HepG2 (cell line): ENCODE data around the gene FYB2. TPM values are rescaled to one million over a fixed set of nuclear protein-coding genes. Genes with fewer than 3 reads are reported as not detected.

ENCODE experiments used
- BATF2 ChIP-seq: sonication (generic); formaldehyde crosslinking; IDR thresholded peaks from 2 replicates; pipeline ENCODE4 v1.8.0; 2022; ENCODE audit warnings: mild to moderate bottlenecking, missing genetic modification reagents, moderate library complexity
- SSRP1 ChIP-seq: IDR thresholded peaks from 2 replicates; pipeline ENCODE4 v1.6.1; 2016; ENCODE audit warnings: control low read depth
- TCF12 ChIP-seq, 2 experiments: fragments of 450-650 bp in 1 of 2; sonication (generic) in 1 of 2; formaldehyde crosslinking in 1 of 2; IDR thresholded peaks; 2 replicates each; pipeline versions ENCODE4 v1.6.1 to v1.8.0; 2017 to 2022; ENCODE audit warnings: antibody characterized with exemption in 1 of 2, mild to moderate bottlenecking in 1 of 2, missing genetic modification reagents in 1 of 2, moderate library complexity in 1 of 2
- ZBTB14 ChIP-seq: sonication (generic); formaldehyde crosslinking; IDR thresholded peaks from 2 replicates; pipeline ENCODE4 v1.4.0; 2020; ENCODE audit warnings: missing genetic modification reagents
- ZFYVE20 ChIP-seq: sonication (generic); formaldehyde crosslinking; IDR thresholded peaks from 2 replicates; pipeline ENCODE4 v1.8.0; 2023; ENCODE audit warnings: low read depth, mild to moderate bottlenecking, moderate library complexity, missing genetic modification reagents, borderline replicate concordance
- ZNF326 ChIP-seq: sonication (generic); formaldehyde crosslinking; IDR thresholded peaks from 2 replicates; pipeline ENCODE4 v1.4.0; 2020; ENCODE audit warnings: missing genetic modification reagents, borderline replicate concordance
- ZNF569 ChIP-seq: sonication (generic); formaldehyde crosslinking; IDR thresholded peaks from 2 replicates; pipeline ENCODE4 v1.5.0; 2020; ENCODE audit warnings: mild to moderate bottlenecking, missing genetic modification reagents, moderate library complexity, borderline replicate concordance
- ZNF746 ChIP-seq: sonication (generic); formaldehyde crosslinking; IDR thresholded peaks from 2 replicates; pipeline ENCODE4 v1.8.0; 2022; ENCODE audit warnings: mild to moderate bottlenecking, missing genetic modification reagents
- polyA plus RNA-seq, 8 experiments: library from polyadenylated mRNA; depleted of rRNA in 3 of 8; stranded (reverse) in 7 of 8; unstranded in 1 of 8; fragments of >200 nt; fragmentation: Illumina TruSeq in 4 of 8; extraction: Trizol in 4 of 8; gene quantifications; 2 replicates each; pipeline versions ENCODE4 v1.2.1 to v1.2.3, GENCODE V29; 2011 to 2016; ENCODE audit warnings: low read depth in 4 of 8, missing spikeins in 1 of 8, mixed read lengths in 1 of 8; ENCODE audit not compliant: insufficient read depth in 1 of 8
- total RNA-seq, 5 experiments: library from RNA; depleted of rRNA; stranded (reverse); fragments of >200 nt; fragmentation: Illumina TruSeq; extraction: Trizol; gene quantifications; 2 replicates each; pipeline ENCODE4 v1.2.3, GENCODE V29; 2016; ENCODE audit warnings: low read depth in 1 of 5
- TF ChIP-seq, protein P1 (sequence below): sonication (generic); formaldehyde crosslinking; IDR thresholded peaks from 2 replicates; pipeline ENCODE4 v1.4.0; 2020; ENCODE audit warnings: missing genetic modification reagents, borderline replicate concordance
- TF ChIP-seq, protein P2 (sequence below): sonication (generic); formaldehyde crosslinking; IDR thresholded peaks from 2 replicates; pipeline ENCODE4 v1.5.0; 2020; ENCODE audit warnings: missing genetic modification reagents

The FYB2 gene
- total and polyA plus RNA-seq, 2 of the 13 experiments (the other 11 are each of a cell fraction or from before 2014, with no cell fraction given) = 1.2 to 2.7 TPM

- TF ChIP-seq ZNF326 = no peak
- TF ChIP-seq, protein P1, sequence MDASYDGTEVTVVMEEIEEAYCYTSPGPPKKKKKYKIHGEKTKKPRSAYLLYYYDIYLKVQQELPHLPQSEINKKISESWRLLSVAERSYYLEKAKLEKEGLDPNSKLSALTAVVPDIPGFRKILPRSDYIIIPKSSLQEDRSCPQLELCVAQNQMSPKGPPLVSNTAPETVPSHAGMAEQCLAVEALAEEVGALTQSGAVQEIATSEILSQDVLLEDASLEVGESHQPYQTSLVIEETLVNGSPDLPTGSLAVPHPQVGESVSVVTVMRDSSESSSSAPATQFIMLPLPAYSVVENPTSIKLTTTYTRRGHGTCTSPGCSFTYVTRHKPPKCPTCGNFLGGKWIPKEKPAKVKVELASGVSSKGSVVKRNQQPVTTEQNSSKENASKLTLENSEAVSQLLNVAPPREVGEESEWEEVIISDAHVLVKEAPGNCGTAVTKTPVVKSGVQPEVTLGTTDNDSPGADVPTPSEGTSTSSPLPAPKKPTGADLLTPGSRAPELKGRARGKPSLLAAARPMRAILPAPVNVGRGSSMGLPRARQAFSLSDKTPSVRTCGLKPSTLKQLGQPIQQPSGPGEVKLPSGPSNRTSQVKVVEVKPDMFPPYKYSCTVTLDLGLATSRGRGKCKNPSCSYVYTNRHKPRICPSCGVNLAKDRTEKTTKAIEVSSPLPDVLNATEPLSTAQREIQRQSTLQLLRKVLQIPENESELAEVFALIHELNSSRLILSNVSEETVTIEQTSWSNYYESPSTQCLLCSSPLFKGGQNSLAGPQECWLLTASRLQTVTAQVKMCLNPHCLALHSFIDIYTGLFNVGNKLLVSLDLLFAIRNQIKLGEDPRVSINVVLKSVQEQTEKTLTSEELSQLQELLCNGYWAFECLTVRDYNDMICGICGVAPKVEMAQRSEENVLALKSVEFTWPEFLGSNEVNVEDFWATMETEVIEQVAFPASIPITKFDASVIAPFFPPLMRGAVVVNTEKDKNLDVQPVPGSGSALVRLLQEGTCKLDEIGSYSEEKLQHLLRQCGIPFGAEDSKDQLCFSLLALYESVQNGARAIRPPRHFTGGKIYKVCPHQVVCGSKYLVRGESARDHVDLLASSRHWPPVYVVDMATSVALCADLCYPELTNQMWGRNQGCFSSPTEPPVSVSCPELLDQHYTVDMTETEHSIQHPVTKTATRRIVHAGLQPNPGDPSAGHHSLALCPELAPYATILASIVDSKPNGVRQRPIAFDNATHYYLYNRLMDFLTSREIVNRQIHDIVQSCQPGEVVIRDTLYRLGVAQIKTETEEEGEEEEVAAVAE (CRISPR knock-in tag) = no peak
- TF ChIP-seq, protein P2, sequence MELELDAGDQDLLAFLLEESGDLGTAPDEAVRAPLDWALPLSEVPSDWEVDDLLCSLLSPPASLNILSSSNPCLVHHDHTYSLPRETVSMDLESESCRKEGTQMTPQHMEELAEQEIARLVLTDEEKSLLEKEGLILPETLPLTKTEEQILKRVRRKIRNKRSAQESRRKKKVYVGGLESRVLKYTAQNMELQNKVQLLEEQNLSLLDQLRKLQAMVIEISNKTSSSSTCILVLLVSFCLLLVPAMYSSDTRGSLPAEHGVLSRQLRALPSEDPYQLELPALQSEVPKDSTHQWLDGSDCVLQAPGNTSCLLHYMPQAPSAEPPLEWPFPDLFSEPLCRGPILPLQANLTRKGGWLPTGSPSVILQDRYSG (CRISPR knock-in tag) = no peak
- no peak for TF ChIP-seq SSRP1 (CRISPR knock-in tag)
- TF ChIP-seq TCF12 (IDR thresholded peaks at IDR 0.05) = no peak
- TF ChIP-seq TCF12 (CRISPR knock-in tag; IDR thresholded peaks at IDR 0.05) = no peak
- no peak for TF ChIP-seq BATF2 (CRISPR knock-in tag)
- TF ChIP-seq ZNF746 (CRISPR knock-in tag) = no peak
- no peak for TF ChIP-seq ZBTB14 (CRISPR knock-in tag)
- TF ChIP-seq ZNF569 (CRISPR knock-in tag) = no peak
- TF ChIP-seq ZFYVE20 (CRISPR knock-in tag) = no peak
Measured at GRCh38 chr1:56849750-56850149, 30.5 kb upstream of the FYB2 start (continued).
